Stimulated activated CD4-positive, alpha-beta T cell treated with anti-CD3 and anti-CD28 coated beads, TNF-alpha, amount 100 ng/mL, for 48 hours (primary cell): ENCODE results near the gene CER1.

Source experiments
- DNase-seq, 3 donors: peaks; one replicate each; pipeline ENCODE4 v3.0.0-alpha.2; 2020; ENCODE audit warnings: low read depth in 3 of 3

Gene CER1, protein sequence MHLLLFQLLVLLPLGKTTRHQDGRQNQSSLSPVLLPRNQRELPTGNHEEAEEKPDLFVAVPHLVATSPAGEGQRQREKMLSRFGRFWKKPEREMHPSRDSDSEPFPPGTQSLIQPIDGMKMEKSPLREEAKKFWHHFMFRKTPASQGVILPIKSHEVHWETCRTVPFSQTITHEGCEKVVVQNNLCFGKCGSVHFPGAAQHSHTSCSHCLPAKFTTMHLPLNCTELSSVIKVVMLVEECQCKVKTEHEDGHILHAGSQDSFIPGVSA

DNA sequence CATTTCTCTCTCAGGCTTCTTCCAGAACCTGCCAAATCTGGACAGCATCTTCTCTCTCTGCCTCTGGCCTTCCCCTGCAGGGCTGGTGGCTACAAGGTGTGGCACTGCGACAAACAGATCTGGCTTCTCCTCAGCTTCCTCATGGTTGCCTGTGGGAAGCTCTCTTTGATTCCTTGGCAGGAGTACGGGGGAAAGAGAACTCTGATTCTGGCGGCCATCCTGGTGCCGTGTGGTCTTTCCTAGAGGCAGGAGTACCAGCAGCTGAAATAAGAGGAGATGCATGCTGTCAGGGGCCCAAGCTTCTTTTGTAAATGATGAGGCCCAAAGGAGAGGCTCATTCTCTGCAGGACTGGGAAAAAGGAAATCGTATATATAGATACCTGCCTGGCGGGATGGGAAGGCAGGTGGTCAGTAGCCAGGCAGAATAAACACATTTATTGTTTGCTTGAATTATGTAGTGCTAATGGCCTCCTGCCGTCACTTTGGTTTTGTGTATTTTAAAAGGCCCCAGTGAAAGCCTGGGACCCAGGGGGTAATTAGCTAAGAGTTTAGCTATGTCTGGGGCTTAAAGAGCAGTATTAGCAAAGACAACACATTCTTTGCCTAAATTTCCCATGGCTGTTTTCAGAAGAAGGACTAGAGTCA lies at the start of gene CER1:
Gene CER1, minus strand, starts transcription at position 343 of the 645 bp plus-strand sequence. Its CDS starts 61 bp downstream, at position 282.
- no peak for DNase-seq

DNA sequence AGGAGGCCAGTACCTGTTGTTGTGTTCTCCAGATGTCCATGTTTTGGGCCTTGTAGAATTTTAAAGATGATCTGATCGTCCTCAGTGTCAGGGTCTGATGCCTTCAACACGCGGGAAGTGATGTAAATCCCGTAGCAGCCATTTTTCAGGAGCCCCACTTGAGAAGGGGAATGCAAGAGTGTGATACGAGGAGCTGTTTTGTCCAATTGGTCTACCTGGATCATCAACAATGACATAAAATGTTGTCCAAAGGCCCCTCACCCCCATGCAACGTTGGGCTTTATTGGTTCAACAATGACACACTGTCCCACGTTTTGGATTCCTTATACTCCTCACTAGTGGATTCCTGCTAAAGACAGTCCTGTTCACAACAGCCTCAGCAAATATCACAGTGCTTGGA lies 48.1 kb upstream of the CER1 start:
- no peak for DNase-seq

DNA sequence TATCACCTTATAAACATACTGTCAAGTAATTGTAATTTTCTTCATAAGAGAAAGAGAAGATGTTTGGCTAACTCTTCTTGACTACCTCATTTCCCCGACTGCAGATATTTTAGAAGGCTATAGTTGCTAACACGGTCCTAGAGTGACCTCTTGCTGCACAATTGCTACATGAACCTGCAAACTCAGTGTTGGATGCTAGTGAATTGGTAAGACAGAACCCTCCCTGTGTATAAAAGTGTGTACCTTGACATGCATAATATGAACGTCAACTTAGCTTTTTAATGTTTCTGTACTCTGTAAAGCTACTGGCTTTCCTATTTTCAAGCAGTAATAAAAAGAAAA lies 46.7 kb upstream of the CER1 start:
- no peak for DNase-seq

DNA sequence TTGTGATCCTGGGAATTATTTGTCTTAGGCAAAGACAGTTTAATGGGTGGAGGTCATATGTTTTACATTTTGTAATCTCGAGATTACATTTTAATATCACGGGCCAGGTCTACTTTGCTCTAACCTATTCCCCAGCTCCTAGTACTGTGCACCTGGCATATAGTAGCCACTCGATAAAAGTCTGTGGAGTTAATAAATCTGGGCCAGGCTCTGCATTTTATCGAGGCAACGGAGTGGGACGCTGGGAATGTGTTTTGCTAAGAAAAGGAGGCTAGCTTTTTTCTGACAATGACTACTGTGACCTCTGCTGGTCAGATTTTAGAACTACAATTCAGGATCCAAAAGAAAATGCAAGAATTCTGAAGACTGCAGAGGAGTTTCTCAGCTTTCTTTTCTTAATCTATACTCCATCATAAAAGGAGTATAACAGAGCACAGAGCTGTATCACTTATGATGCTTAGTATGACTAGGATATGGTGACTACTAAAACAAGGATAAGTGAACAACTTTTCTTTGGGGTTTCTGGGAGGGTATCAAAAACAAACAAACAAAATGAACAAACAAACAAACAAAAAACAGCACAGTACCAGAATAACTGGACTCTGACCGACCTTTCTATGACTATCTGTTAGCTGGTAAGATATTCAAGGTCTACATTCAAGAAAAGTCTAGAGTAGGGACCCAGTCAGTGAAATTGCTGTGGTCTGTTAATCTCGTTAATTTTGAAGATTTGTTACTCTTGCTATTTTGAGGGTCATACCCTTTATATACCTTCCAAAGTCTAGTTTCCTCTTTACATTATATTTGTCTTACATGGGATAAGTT lies 46.1 kb upstream of the CER1 start:
- DNase-seq, result peak in 1 of 3 donors; percentile 0

DNA sequence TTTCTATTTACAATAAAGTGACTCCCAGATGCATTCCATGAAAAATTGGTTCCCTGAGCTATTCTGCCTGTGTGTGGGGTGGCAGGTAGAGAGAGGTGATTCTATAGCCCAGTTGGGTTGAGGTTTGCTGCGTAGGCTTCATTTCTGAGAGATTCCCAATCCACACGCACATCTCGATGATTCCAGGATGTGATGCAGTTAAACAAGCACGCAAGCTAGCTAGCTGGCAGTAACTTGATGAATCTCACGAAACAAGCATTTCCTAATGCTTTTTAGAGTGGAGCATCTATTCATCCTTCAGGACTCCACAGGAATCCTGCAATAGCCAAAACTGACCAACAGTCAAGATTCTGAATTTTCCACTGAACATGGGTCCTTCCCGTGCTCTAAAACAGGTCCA lies 43.8 kb upstream of the CER1 start:
- no peak for DNase-seq

DNA sequence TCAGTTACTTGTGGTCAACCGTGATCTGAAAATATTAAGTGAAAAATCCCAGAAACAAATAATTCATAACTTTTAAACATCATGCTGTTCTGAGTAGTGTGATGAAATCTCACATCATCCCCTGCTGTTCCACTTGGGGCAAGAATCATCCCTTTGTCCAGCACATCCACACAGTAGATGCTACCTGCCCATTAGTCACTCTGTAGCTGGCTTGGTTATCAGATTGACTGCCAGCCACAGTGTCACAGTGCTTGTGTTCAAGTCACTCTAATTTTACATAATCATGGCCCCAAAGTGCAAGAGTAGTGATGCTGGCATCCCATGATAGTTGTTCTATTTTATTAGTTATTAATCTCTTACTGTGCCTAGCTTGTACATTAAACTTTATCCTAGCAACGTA lies 39.1 kb upstream of the CER1 start:
- no peak for DNase-seq

DNA sequence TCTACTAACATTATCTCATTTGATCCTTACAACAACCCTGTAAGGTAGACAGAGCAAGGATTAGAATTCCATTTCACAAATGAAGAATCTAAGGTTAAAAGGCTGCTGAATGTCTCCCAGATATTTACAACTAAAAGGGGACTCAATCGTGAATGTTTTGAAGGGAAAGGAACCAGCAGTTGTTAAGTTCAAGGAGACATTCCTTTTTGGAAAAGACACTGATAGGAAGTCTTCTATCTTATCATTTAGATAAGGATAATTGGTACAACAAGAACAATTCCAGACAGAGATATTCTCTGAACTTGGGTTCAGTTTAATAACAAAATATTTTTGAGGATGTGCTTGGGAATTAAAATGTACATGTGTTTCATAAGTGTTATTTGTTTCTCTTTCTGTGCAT lies 37.5 kb upstream of the CER1 start:
- DNase-seq, result no peak

DNA sequence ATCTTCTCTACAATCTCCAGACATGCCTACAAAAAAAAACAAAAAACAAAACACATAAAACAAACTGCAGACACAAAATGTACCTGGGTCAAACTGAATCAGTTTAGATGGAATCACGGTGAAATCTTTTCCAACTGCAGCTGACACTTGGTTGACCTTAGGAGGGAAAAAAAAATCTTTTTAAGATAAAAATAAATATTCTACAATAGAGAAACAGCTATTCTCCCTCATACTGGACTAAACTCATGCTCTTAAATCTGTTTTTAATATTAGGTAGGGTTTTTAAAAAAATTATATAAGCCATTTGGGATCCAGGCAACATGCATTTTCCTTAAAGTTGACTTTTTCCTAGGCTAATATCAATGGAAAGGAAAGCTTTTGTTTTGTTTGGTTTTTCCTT lies 33.8 kb upstream of the CER1 start:
- no peak for DNase-seq

DNA sequence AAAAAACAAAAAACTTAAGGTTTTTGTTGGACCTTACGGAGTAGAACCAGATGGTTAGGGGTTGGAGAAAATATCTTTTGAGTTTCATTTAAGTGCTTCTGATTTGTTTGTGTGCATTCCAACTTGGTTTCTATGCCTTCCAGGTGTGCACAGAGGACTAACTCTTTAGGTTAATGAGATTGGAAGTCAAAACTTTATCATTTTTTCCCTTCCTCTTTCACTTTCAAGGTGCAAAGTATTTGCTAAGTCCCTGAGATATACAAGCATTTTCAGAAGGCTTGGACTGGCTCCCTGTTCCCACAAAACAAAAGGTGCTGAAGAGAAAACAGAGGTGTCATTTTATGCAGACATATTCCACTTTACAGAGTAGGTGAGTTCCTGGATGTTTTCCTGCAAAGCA lies 30.3 kb upstream of the CER1 start:
- no peak for DNase-seq

DNA sequence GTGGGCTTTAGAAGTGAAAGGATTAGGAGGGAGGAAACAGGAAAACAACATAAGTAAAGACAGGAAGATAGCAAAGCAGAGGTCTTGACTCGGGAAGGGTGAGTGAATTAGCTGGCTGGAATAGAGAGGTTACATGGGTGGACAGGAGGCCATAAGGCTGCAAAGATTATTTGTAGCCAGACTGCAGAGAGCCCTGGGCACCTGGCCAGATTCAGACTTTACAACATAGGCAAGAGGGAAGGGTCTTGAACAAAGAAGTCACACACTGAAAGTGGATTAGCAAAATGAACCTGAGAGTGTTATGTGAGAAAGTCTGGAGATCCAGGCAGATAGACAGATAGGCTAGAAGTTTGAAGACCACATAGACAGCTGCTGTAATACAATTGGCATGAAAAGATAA lies 29.7 kb upstream of the CER1 start:
- no peak for DNase-seq

DNA sequence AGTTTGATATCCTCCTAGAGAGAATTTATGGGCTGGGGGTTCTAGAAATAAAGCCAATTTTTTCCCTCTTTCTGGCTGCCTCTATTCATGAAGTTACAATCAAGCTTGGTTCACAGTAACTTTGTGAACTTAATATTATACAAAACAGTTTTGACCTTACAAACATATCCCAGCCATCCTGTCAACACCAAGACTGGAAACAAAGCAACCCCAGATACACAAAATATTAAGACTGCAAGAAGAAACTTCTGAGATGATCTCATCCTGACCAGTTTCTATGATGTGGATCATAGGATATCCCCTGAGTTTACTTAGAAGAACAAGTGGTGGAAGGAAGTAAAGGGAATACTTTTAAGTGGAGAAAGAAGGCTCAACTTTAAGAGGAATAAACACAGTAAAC lies 28.3 kb upstream of the CER1 start:
- no peak for DNase-seq

DNA sequence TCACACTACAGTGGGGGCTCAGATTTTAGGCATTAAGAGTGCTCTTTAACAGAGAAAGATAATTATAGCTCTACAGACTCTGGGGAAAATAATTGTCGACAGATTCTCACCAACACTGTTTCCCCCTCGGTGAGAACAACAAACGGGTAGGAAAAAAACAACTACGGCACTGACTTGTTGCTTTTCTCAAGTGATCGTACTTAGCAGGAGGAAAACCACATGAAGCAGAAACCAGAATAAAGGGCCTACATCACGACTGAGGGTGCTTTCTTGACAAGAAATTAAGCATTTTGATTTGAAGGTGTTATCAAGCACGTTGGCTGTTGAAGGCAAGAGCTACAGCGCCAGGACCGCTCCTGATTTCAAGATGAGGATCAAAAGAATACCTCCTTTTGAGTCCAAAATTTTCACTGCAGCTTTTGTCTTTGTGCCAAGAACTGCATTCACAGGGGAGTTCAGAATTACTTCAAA lies 27.2 kb upstream of the CER1 start:
- DNase-seq, result no peak

DNA sequence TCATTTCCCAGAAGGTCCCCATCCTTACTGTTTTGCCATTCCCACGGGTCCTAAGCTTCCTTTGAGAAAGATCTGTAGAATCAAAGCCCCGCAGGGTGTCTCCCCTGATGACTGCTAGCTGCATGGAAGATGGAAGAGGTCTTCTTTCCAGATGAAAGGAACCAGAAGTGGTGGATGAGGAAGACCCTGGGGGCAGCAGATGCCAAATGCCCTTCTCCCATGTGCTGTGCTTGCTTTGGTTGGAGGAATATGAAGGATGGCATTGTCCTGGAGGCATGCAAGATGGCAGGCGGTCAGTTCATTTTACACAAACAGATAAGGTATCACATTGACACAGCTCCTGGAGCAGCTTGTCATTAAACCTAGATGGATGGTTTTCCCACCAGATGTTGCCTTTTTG lies 25.8 kb upstream of the CER1 start:
- no peak for DNase-seq

DNA sequence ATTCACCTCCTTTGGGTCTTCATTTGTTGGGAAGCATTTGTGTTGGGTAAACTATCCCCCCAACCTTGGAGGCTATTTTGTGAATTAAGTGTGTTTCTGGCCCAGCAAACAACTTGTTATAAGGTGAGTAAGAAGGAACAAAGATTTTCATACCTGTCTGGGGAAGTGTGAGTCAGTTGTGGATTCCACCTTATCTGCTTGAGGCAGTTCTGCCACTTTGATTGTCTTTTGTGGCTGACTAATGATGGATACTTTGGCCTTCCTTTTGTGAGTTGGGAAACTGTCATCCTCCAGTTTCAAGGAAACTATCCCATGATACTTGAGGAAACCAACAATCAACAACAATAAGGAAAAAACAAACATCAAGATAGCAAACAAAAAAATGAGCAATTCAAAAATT lies 24.6 kb upstream of the CER1 start:
- no peak for DNase-seq

DNA sequence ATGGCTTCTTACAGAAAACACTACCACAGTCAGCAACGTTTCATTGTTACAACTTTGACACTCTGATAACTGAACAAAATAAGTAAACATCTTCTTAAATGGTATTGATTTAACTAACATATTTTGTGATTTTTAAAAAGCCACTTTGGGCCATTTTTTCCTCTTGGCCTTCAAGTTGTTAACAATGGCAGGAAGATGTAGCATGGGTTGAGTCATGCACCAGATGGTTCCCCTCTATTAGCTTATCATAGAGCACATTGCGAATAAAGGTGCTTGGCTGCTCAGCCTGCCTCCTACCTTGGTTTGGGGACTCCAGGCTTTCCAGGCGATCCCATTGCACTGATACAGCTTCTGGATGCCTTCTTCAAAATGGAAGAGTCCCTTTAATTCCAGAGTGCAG lies 24.1 kb upstream of the CER1 start:
- DNase-seq, result no peak

DNA sequence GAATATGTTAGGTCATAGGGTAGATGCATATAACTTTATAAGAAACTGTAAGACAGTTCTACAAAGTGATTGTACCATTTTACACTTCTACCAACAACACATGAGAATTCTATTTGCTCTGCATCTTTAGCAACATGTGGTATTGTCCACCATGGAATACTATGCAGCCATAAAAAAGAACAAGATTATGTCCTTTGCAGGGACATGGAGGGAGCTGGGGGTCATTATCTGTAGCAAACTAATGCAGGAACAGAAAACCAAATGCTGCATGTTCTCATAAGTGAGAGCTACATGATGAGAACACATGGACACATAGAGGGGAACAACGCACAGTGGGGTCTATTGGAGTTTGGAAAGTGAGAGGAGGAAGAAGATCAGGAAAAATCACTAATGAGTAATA lies 22.2 kb upstream of the CER1 start:
- DNase-seq, result no peak

DNA sequence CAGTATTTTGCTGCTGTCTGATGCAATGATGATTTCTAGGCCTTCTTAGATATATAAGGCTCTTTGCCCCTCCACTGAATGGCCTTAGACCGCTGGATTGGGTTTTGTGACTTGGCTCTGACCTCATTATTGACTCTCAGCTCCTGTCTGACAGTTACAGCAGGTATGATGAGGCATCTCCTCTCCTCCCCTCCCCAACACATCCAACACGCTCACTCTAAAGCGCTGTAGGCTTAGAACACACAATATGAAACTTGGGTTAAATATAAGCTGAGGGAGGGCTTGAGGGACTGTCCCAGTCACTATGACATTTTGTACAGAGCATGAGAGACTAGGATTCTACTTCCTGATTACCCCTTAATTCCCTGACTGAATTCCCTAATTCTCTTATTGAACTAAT lies 18.8 kb upstream of the CER1 start:
- DNase-seq, result no peak

DNA sequence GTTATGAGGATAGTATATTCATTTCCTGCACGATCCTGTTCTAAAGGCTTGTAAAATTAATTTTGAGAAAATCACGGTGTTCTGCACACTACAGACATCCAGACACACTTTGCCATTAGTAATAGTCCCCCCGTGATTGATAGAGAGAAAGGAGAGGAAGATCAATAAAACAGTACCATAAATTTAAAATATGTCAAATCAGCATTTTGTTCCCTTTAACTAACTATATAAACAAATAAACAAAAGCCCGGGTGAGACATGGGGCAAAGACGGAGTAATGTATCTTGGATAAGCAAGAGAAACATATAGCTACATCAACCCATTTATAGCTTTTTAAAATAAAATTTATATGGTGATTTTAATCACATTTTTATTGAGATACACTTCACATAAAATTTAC lies 10.6 kb upstream of the CER1 start:
- no peak for DNase-seq

DNA sequence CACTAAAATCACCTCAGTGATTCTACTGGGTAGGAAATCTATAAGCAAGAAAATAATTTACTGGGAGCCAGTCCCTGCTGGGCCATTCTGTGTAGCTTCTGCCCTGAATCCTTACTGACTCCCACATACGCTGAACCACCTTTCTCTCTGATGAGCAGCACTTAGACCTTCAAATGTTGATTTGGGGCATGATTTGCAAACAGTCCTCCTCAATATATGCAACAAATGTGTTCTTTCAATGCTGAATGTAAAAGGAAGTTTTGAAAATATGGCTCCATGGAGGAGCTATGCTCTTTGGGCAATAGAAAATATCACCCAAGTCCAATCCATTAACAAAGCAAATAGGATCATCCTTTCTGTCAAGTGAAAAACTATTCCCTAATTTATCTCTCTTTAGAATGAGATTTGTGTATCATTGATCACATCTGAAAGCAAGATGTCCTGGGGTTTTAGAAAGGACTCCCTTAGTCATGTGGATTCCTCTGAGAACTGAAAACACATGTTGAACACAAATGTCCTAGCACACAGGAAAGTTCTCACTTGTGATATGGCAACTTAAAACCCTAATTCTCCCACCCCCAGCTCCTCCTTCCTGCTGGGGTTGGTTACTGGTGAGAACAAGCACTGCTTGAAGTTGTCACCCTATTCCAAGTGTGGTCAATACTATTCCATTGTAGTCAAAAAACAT lies 8.9 kb upstream of the CER1 start:
- no peak for DNase-seq

DNA sequence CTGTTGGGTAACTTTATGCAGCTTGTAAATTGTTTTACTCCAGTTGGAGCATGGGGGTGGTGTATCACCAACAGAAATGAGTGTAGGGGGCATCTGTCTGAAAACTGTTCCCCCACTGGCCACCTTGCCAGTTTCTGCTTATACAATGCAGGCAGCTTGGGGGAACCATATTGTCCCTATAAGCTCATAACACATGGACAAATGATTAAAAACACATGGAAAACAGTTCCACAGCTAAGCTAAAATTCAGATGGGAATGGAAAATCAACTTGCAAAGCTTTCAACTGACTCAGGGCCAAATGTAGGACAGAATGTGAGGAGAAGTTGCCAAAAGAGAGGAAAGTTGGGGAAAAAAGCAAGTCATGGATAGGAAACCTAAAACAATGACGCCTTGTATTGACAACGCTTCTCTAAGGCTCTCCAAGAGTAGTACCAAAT lies 7.9 kb upstream of the CER1 start:
- DNase-seq, result no peak

DNA sequence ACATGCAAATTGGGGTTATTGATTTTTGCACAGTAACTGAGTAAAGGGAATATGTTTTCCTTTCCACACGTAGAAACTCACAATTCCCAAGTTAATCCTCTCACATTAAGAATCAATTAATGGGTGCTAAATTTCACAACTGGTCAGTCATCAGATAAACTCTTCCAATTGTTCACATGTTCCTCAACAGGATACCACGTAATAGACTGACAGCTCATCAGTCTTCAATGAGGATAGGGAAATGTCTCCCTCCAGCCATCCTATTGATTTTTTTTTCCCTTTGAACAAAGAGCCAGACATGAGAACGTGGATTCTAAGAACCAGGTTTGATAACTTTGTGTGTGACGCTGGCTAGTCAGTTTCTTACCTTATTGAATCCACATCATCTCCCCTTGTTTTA lies 768 bp upstream of the CER1 start:
- no peak for DNase-seq

DNA sequence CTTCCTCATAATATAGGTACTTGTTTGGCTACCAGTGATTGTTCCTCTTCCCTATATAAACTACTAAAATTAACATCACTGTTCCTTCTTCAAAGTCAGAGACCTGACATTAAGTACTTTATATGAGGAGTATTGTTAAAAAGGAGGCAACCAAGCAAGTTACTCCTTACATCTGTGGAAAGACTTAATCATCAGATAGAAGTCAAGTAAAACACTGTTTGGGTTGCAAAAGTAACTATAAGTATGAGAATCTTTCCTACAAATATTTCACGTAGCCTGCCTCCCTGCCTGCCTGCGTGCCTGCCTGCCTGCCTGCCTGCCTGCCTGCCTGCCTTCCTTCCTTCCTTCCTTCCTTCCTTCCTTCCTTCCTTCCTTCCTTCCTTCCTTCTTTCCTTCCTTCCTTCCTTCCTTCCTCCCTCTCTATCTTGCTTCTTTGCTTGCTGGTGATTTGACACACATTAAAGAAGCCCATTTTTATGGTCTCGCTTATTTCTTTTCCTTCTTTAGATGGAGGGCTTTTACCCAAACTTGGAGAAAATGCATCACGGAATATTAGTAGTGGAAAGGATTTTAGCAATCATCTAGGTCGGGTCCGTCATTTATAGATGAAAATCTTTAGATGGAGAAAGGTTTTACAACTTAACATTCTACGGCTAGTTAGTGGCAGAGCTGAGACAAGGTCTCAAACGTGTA lies 3.2 kb downstream of the CER1 start:
- DNase-seq, result no peak
